Liver (tissue), 3 donors: Measurements from ENCODE around the gene EZR.

Source experiments
- GABPA ChIP-seq, 2 donors: IDR thresholded peaks in 1 of 2; conservative IDR thresholded peaks in 1 of 2; 2 replicates each; pipeline ENCODE4 v1.6.1; 2016; ENCODE audit warnings: antibody characterized with exemption in 2 of 2, mild to moderate bottlenecking in 1 of 2, moderate library complexity in 1 of 2
- RAD21 ChIP-seq, 2 donors: IDR thresholded peaks; 2 replicates each; pipeline ENCODE4 v1.6.1; 2016; ENCODE audit warnings: antibody characterized with exemption in 2 of 2, mild to moderate bottlenecking in 2 of 2
- REST ChIP-seq: IDR thresholded peaks from 2 replicates; pipeline ENCODE4 v1.6.1; 2016; ENCODE audit warnings: antibody characterized with exemption, mild to moderate bottlenecking
- SP1 ChIP-seq: IDR thresholded peaks from 2 replicates; pipeline ENCODE4 v1.6.1; 2018; ENCODE audit warnings: antibody characterized with exemption, mild to moderate bottlenecking
- TF ChIP-seq, protein P1 (sequence below): fragments of 150-350 bp; IDR thresholded peaks from 2 replicates; pipeline ENCODE4 v1.5.1; 2017; ENCODE audit warnings: improper control_type of control experiment, low read depth, low read length; ENCODE audit not compliant: missing input control
- donor health status: healthy.
- donor health status: healthy.

DNA sequence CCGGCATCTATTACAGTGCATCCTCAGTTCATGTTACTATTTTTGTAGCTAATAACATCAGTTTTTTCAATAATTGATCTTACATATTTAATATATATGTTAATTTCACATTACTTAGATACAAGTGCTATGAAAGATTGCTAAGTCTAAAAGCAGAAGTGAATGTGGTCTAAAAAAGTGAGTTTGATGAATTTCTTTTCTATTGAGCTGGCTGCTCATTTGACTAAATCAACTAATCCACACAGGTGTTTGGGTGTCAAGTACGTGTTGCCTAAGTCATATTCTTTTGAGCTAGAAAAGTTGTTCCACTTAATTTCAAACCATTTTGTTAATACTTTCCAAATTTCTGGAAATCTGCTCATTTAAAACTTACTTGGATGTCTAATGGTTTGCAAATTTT lies 46.6 kb upstream of the EZR start:
- TF ChIP-seq SP1 (no peak), RAD21 (IDR thresholded peaks at IDR 0.05) (no peak), REST (no peak), GABPA (IDR thresholded peaks at IDR 0.05 in 1 of 2, conservative IDR thresholded peaks at IDR 0.05 in 1 of 2) (no peak)
- TF ChIP-seq, protein P1, sequence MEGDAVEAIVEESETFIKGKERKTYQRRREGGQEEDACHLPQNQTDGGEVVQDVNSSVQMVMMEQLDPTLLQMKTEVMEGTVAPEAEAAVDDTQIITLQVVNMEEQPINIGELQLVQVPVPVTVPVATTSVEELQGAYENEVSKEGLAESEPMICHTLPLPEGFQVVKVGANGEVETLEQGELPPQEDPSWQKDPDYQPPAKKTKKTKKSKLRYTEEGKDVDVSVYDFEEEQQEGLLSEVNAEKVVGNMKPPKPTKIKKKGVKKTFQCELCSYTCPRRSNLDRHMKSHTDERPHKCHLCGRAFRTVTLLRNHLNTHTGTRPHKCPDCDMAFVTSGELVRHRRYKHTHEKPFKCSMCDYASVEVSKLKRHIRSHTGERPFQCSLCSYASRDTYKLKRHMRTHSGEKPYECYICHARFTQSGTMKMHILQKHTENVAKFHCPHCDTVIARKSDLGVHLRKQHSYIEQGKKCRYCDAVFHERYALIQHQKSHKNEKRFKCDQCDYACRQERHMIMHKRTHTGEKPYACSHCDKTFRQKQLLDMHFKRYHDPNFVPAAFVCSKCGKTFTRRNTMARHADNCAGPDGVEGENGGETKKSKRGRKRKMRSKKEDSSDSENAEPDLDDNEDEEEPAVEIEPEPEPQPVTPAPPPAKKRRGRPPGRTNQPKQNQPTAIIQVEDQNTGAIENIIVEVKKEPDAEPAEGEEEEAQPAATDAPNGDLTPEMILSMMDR, result no peak
